H1 (cell line): ENCODE results near the gene WAC.

Source experiments
- CEBPB ChIP-seq: IDR thresholded peaks from 2 replicates; pipeline ENCODE4 v1.6.1; 2012; ENCODE audit warnings: low read depth, low read length
- CHD2 ChIP-seq: IDR thresholded peaks from 2 replicates; pipeline ENCODE4 v1.6.1; 2012; ENCODE audit warnings: low read length, improper control_type of control experiment
- EZH2 ChIP-seq: fragments of 200-600 bp; sonication (generic); IDR thresholded peaks from 2 replicates; pipeline ENCODE4 v1.7.1; 2012; ENCODE audit warnings: low read depth, mild to moderate bottlenecking, moderate library complexity, low read length, inconsistent platforms; ENCODE audit not compliant: severe bottlenecking
- HDAC2 ChIP-seq, 2 experiments: fragments of 300-600 bp in 1 of 2; sonication (generic) in 1 of 2; IDR thresholded peaks; 2 replicates each; pipeline ENCODE4 v1.6.1; 2011 to 2012; ENCODE audit warnings: low read depth in 2 of 2, low read length in 2 of 2, mild to moderate bottlenecking in 2 of 2, moderate library complexity in 2 of 2, borderline replicate concordance in 1 of 2, inconsistent platforms in 1 of 2
- JUN ChIP-seq: IDR thresholded peaks from 2 replicates; pipeline ENCODE4 v1.6.1; 2011; ENCODE audit warnings: low read depth, mild to moderate bottlenecking, improper control_type of control experiment, low read length
- JUND ChIP-seq: IDR thresholded peaks from 2 replicates; pipeline ENCODE4 v1.6.1; 2011; ENCODE audit warnings: mild to moderate bottlenecking, improper control_type of control experiment, low read length
- POLR2A ChIP-seq, 2 experiments: IDR thresholded peaks; 1 replicate in 1 of 2; 2 replicates in 1 of 2; pipeline ENCODE4 v1.6.1; 2011; ENCODE audit warnings: low read depth in 2 of 2, low read length in 2 of 2, mild to moderate bottlenecking in 2 of 2; ENCODE audit errors: control extremely low read depth in 1 of 2
- RAD21 ChIP-seq, 2 experiments: IDR thresholded peaks in 1 of 2; conservative IDR thresholded peaks in 1 of 2; 2 replicates each; pipeline ENCODE4 v1.6.1; 2011; ENCODE audit warnings: low read depth in 2 of 2, low read length in 2 of 2, improper control_type of control experiment in 1 of 2, inconsistent platforms in 1 of 2, mild to moderate bottlenecking in 1 of 2, moderate library complexity in 1 of 2
- YY1 ChIP-seq: IDR thresholded peaks from 2 replicates; pipeline ENCODE4 v1.6.1; 2011; ENCODE audit warnings: low read depth, mild to moderate bottlenecking, low read length
- ZNF274 ChIP-seq: IDR thresholded peaks from 2 replicates; pipeline ENCODE4 v1.7.0; 2012; ENCODE audit warnings: low read length, borderline replicate concordance; ENCODE audit errors: extremely low read depth
- TF ChIP-seq, protein P1 (sequence below), 3 experiments: IDR thresholded peaks; 1 replicate in 2 of 3; 2 replicates in 1 of 3; pipeline versions ENCODE4 v1.5.1 to v1.6.1; 2011; ENCODE audit warnings: low read length in 3 of 3, mild to moderate bottlenecking in 3 of 3, inconsistent platforms in 2 of 3, low read depth in 1 of 3, moderate library complexity in 1 of 3; ENCODE audit not compliant: insufficient read depth in 1 of 3; ENCODE audit errors: control extremely low read depth in 1 of 3
- TF ChIP-seq, protein P2 (sequence below): IDR thresholded peaks from 2 replicates; pipeline ENCODE4 v1.6.1; 2011; ENCODE audit warnings: low read depth, mild to moderate bottlenecking, low read length; ENCODE audit not compliant: insufficient read depth
- TF ChIP-seq, protein P3 (sequence below): IDR thresholded peaks from 2 replicates; pipeline ENCODE4 v1.6.1; 2012; ENCODE audit warnings: inconsistent platforms
- TF ChIP-seq, protein P4 (sequence below): IDR thresholded peaks from 2 replicates; pipeline ENCODE4 v1.6.1; 2012; ENCODE audit warnings: inconsistent platforms

DNA sequence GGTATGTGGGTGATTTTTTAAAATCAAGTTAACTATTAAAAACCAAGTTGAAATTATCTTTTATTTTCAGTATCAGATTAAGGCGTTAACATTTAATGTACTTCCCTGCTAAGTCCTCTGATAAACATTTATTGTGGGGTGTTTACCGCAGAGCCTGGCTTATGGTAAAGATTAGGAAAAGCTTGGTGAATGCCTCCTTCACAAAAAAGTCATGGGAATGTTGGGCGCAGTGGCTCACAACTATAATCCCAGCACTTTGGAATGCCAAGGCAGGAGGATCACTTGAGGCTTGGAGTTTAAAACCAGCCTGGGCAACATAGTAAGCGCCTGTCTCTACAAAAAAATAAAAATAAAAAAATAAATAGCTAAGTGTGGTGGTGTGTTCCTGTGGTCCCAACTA lies 53.3 kb downstream of the WAC start:
- TF ChIP-seq RAD21 (IDR thresholded peaks at IDR 0.05 in 1 of 2, conservative IDR thresholded peaks at IDR 0.05 in 1 of 2; ENCODE audit: low read depth in 2 of 2, low read length in 2 of 2) (no peak), EZH2 (no peak), POLR2A (IDR thresholded peaks at IDR 0.05; ENCODE audit: control extremely low read depth in 1 of 2, low read depth in 2 of 2, low read length in 2 of 2) (no peak), JUN (no peak), ZNF274 (no peak), CEBPB (no peak), HDAC2 (IDR thresholded peaks at IDR 0.05; ENCODE audit: borderline replicate concordance in 1 of 2, low read depth in 2 of 2, low read length in 2 of 2) (no peak), YY1 (no peak), JUND (no peak), CHD2 (no peak)
- TF ChIP-seq, protein P1, sequence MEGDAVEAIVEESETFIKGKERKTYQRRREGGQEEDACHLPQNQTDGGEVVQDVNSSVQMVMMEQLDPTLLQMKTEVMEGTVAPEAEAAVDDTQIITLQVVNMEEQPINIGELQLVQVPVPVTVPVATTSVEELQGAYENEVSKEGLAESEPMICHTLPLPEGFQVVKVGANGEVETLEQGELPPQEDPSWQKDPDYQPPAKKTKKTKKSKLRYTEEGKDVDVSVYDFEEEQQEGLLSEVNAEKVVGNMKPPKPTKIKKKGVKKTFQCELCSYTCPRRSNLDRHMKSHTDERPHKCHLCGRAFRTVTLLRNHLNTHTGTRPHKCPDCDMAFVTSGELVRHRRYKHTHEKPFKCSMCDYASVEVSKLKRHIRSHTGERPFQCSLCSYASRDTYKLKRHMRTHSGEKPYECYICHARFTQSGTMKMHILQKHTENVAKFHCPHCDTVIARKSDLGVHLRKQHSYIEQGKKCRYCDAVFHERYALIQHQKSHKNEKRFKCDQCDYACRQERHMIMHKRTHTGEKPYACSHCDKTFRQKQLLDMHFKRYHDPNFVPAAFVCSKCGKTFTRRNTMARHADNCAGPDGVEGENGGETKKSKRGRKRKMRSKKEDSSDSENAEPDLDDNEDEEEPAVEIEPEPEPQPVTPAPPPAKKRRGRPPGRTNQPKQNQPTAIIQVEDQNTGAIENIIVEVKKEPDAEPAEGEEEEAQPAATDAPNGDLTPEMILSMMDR (IDR thresholded peaks at IDR 0.05; ENCODE audit: control extremely low read depth in 1 of 3, insufficient read depth in 1 of 3, low read depth in 1 of 3, low read length in 3 of 3) = no peak
- TF ChIP-seq, protein P2, sequence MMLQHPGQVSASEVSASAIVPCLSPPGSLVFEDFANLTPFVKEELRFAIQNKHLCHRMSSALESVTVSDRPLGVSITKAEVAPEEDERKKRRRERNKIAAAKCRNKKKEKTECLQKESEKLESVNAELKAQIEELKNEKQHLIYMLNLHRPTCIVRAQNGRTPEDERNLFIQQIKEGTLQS = no peak
- TF ChIP-seq, protein P3, sequence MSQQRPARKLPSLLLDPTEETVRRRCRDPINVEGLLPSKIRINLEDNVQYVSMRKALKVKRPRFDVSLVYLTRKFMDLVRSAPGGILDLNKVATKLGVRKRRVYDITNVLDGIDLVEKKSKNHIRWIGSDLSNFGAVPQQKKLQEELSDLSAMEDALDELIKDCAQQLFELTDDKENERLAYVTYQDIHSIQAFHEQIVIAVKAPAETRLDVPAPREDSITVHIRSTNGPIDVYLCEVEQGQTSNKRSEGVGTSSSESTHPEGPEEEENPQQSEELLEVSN = no peak
- TF ChIP-seq, protein P4, sequence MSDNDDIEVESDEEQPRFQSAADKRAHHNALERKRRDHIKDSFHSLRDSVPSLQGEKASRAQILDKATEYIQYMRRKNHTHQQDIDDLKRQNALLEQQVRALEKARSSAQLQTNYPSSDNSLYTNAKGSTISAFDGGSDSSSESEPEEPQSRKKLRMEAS = no peak
